GM19455 (cell line): ENCODE data around the gene LPCAT3.
"Not testable (repeated sequence)": the region's sequence is repeated elsewhere in the genome, so short reads cannot be mapped to it uniquely, and the experiment has no call there.

Experiments
- ATAC-seq: cut with Tn5 transposase; IDR thresholded peaks from one replicate; pipeline ENCODE4 v1.9.1; 2021; ENCODE audit not compliant: unreplicated experiment

Gene LPCAT3

GRCh38 chr12:7038591-7038990 lies 20.3 kb upstream of the LPCAT3 start:
- no peak for ATAC-seq

GRCh38 chr12:7037411-7037810 lies 19.1 kb upstream of the LPCAT3 start:
- not testable (repeated sequence) for ATAC-seq

GRCh38 chr12:7035463-7035862 lies 17.2 kb upstream of the LPCAT3 start:
- ATAC-seq: no peak

GRCh38 chr12:7034464-7034863 lies 16.2 kb upstream of the LPCAT3 start:
- ATAC-seq: no peak

- no peak for ATAC-seq
Observed at GRCh38 chr12:7032990-7033389, 14.7 kb upstream of the LPCAT3 start.

- no peak for ATAC-seq
Observed at GRCh38 chr12:7031306-7031705, 13.0 kb upstream of the LPCAT3 start.

- no peak for ATAC-seq
Observed at GRCh38 chr12:7026854-7027253, 8.6 kb upstream of the LPCAT3 start.

- ATAC-seq: no peak
Observed at GRCh38 chr12:7023114-7023513, 4.8 kb upstream of the LPCAT3 start.

- no peak for ATAC-seq
Observed at GRCh38 chr12:7021956-7022355, 3.7 kb upstream of the LPCAT3 start.

- no peak for ATAC-seq
Observed at GRCh38 chr12:7019043-7019569, 830 bp upstream of the LPCAT3 start.

GRCh38 chr12:7017870-7018349 lies 366 bp downstream of the LPCAT3 start:
- peak; percentile 27 for ATAC-seq

- ATAC-seq: no peak
Observed at GRCh38 chr12:7016958-7017571, 1.2 kb downstream of the LPCAT3 start.

GRCh38 chr12:7015555-7016370 lies 2.5 kb downstream of the LPCAT3 start:
- no peak for ATAC-seq

GRCh38 chr12:7013101-7013500 lies 5.2 kb downstream of the LPCAT3 start:
- no peak for ATAC-seq

GRCh38 chr12:7012024-7012607 lies 6.2 kb downstream of the LPCAT3 start:
- ATAC-seq: no peak

- ATAC-seq: not testable (repeated sequence)
Observed at GRCh38 chr12:7011398-7011797, 6.9 kb downstream of the LPCAT3 start.

- ATAC-seq: no peak
Observed at GRCh38 chr12:7009512-7009911, 8.8 kb downstream of the LPCAT3 start.

- no peak for ATAC-seq
Observed at GRCh38 chr12:7008864-7009263, 9.4 kb downstream of the LPCAT3 start.

- no peak for ATAC-seq
Observed at GRCh38 chr12:7006639-7007038, 11.6 kb downstream of the LPCAT3 start.

- ATAC-seq: no peak
Observed at GRCh38 chr12:7005311-7005710, 13.0 kb downstream of the LPCAT3 start.

- ATAC-seq: no peak
Observed at GRCh38 chr12:7004840-7005239, 13.4 kb downstream of the LPCAT3 start.

- ATAC-seq: no peak
Observed at GRCh38 chr12:7004287-7004803, 13.9 kb downstream of the LPCAT3 start.
